GM18520 (cell line): Measurements from ENCODE around the gene PIGK.
"Not testable (repeated sequence)": the region's sequence is repeated elsewhere in the genome, so short reads cannot be mapped to it uniquely, and the experiment has no call there.

Source experiments
- ATAC-seq: cut with Tn5 transposase; IDR thresholded peaks from one replicate; pipeline ENCODE4 v1.9.1; 2021; ENCODE audit not compliant: unreplicated experiment

PIGK gene

DNA sequence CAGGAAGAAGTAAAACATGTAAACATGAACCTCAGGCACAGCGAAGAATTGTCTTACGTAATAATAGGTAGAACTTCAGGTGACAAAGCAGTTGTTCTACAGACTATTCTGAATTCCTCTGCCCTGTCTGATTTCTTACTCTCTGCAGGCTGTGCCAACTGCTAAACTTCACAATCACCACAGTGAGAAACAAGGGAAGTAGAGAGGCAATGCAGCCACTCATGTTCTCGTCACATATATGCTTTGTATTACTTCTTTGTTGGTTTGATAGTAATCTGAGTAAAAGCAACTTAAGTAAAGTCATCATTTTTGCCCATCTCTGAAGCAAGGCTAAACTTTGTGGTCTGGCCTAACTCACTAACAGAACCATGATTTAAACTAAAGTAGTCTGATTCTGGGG, 21.9 kb downstream of the PIGK start:
- no peak for ATAC-seq

DNA sequence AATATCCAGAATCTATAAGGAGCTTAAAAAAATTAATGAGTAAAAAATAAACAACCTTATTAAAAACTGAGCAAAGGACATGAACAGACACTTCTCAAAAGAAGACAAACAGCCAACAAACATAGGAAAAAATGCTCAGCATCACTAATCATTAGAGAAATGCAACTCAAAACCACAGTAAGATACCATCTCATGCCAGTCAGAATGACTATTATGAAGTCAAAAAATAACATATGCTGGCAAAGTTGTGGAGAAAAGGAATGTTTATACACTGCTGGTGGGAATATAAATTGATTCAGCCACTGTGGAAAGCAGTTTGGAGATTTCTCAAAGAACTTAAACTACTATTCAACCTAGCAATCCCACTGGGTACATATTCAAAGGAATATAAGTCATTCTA, 25.3 kb downstream of the PIGK start:
- ATAC-seq, result no peak

DNA sequence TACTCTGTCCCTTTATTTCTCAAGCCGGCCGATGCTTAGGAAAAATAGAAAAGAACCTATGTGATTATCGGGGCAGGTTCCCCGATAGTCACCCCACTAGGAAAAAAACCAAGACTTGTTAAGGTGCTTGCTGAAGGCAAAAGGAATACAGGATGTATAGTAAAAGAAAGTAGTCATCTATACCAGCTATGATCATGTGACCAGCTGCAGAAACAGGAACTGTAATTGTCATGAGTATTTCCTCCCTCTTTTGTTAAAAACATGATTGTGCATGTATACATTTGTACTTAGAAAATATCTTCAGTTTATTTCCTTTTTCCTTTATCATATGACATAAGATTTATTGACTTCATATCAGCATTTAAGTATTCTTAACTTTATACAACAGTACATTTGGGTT, 30.5 kb downstream of the PIGK start:
- no peak for ATAC-seq

DNA sequence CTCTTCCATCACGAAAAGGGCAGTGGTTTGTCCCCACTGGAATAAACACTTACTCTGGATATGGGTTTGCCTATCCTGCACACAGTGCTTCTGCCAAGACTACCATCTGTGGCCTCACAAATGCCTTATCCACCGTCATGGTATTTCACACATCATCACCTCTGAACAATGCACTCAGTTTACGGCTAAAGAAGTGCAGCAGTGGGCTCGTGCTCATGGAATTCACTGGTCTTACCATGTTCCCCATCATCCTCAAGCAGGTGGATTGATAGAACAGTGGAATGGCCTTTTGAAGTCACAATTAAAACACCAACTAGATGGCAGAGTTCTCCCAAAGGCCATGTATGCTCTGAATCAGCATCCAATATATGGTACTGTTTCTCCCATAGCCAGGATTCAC, 32.3 kb downstream of the PIGK start:
- ATAC-seq, result not testable (repeated sequence)

DNA sequence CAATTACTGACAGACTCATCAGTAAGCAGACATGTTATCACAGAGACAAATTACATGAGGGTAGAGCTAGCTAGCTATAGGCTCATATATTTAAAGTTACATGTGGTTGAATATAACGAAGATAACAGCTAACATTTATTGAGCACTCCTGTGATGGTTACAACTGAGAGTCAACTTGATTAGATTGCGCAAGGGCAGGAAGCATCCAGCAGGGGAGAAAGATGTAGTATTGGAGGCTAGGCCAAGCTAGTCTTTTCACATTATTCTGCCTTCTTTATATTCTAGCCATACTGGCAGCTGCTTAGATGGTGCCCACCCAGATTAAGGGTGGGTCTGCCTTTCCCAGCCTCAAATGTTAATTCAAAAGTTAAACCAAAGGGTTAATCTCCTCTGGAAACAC, 37.1 kb downstream of the PIGK start:
- no peak for ATAC-seq

DNA sequence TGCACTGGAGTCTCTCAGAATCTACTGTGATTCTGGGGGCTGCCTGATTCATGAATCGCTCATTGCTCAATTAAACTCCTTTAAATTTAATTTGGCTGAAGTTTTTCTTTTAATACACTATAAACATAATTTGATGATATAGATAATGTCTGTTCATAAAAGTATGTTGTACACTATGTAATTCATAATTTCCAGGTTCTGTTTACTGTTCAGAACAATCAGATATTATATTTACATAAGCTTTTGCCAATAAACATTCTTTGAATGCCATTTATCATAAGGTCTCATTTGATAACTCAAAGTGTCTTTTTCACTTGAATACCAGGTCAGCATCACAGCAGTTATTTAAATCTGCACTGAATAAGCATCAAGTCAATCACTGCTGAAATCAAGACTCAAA, 39.6 kb downstream of the PIGK start:
- no peak for ATAC-seq

DNA sequence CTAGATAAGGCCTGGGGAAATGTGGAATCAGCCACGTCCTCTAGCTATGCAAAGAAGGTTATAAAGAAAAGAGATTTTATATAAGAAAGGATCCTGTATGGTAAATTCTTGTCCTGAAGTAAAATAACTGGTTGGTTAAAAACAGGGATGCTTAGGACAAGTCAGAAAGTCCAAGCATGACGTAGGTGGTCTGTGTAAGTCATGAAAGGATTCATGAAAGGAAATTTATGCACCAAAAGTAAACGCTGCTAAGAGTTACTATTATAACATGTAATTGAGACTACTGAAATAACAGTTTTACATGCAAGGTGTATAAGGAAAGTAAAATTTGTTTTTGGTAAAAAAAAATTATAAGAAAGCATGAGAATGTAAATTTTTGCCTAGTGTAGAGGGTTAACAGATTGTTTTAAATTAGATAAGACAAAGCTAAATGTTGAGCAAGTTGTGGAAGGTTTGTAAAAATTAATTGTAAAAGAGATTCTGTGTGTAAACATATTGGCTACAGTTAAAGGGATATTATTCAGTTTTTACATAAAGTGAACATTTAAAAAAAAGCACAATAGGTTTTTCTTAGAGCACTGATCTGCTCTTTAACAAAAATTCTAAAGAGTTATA, 43.9 kb downstream of the PIGK start:
- ATAC-seq, result no peak

DNA sequence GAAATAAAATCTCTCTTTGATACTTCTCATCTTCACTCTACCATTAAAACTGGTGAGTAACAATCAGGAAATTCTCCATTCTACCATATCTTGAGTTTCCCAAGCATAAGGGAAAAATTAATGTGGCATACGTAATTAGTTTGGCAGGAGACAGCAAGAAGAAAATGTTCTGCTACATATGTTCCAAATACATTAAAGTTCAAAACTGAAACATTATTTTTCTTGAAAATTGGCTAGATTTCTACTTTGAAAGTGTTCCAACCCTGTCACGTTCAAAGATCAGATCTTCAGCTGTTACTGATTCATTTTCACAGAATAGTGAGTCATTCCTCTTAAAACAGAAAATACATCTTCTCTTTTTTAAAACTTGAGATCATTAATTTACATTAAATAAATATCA, 48.5 kb downstream of the PIGK start:
- ATAC-seq, result no peak

DNA sequence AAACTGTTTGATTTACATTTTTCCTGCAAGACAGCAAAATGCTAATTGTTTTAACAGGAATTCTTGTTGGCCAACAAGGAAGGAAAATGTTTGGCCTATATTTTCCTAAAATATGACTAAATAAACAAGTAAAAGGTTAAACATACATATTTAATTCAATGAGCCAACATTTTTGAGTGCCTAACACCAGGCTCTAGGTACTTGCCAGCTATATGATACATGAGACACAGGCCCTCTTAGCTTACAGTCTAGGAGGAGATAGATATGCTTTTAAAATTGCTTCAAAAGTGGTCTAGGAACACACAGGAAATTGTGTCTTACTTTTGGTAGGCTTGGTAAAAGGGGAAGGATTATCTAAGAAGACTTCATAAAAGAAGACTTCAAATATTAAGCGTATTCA, 50.9 kb downstream of the PIGK start:
- ATAC-seq, result no peak

DNA sequence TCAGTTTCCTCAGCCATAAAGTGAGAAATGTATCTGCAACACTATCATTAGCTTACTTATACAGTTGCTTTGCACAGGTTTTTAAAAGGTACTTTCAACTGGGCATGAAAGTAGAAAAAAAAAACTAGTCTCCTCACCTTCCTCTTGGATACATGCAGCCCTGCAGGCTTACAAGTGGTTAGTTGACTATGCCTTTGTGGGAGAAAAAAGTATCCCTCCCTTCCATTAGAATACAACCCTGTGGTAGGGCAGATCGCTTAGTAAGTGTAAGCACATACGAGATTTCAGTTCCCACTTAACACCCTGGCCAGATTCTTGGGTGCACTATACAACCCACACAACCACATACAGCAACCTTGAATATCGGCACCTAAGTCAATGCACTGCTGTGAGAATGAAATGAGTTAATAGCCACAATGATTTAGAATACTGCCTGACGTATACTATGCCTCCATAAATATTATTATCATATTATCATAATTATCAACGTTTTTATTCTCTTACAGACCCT, 54.7 kb downstream of the PIGK start:
- no peak for ATAC-seq

DNA sequence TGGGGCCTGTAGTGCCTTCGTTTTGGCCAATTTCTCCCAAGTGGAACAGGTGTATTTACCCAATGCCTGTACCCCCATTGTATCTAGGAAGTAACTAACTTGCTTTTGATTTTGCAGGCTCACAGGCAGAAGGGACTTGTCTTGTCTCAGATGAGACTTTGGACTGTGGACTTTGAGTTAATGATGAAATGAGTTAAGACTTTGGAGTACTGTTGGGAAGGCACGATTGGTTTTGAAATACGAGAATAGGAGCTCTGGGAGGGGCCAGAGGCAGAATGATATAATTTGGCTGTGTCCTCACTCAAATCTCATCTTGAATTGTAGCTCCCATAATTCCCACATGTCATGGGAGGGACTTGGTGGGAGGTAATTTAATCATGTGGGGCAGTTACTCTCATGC, 59.5 kb downstream of the PIGK start:
- not testable (repeated sequence) for ATAC-seq

DNA sequence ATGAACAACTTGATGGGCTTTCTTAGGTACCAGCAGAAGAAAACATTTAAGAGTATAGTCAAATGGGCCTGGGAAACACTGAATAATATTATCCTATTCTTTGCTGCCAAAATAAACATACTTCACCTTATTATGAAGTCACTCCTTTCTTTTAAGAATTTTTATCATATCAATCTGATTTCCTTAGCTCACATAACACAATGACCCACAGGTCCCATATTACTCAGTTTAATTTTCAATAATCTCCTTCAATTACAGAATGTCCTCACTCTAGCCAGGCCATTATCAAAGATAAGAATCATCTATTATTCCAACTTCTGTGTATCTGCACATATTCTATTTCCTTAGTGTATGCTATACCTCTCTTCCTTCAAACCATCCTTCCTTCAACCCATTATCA, 63.0 kb downstream of the PIGK start:
- ATAC-seq, result no peak

DNA sequence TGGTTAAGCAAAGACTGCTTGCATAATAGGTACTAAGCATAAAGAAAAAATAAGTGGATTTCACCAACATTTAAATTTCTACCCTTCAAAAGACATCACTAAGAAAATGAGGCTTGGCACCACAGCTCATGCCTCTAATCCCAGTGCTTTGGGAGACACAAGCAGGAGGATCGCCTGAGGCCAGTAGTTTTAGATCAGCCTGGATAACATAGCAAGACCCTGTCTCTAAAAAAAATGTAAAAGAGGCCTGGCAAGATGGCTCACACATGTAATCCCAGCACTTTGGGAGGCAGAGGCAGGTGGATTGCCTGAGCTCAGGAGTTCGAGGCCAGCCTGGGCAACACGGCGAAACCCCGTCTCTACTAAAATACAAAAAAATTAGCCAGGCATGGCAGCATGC, 73.0 kb downstream of the PIGK start:
- no peak for ATAC-seq

DNA sequence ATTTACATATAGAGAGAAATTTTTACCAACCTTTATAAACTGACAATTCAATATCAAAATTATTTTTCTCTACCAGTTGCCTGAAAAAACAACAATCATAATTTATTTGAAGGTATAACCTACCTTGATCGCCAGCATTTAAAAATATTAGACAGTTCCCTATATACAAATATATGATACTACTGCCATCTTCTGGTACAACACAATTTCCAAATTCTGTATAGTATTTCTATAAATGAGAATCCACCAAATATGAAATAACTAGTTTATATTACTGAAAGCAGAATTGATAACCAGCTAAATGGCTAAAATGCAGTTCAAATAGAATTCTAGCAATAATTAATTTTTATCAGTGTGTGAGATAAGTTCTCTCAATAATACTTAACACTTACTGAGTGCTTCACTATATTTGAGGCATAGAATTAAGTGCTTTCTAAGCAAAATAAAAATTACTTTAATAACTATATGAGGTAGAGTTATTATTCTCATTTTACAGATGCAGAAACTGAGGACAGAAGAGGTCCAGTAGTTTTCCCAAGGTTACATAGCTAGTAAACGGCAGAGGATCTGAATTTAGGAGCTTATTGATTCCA, 75.6 kb downstream of the PIGK start:
- ATAC-seq, result no peak

DNA sequence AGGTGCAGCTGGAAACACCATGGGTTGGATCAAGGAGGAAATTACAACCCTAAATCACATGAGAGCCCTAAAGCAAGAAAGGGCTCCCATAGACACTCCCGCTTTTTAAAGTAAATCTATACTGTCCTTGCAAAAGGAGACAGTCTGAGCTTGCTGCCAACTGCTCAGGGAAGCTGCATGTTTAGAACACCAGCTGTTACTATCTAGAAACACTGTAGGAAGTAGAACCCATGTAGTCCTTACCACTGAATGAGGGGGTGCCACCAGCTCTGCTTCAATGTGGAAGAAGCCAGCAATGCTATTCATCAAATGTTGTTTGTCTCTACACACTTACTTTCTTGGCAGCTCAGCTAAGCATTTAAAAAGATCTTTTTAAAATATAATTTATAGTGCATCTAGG, 79.8 kb downstream of the PIGK start:
- no peak for ATAC-seq

DNA sequence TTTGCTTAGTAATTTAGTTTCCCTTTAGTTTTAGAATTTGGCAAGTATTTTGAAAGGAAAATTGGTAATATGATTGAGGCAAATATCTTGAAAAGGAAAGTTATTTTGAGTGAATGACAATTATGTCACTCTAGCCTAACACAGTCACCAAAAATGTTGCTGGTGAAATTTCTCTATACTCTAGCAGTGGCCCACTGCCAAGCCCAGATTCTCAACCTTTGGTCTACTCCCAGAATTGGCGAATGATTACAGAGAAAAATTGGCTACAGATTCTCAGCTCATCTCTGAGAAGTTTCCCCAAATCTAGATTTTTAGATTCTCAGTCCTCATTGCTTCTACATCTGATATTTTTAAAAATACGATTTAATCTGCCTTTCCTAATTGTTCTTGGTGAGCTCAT, 84.9 kb downstream of the PIGK start:
- no peak for ATAC-seq

DNA sequence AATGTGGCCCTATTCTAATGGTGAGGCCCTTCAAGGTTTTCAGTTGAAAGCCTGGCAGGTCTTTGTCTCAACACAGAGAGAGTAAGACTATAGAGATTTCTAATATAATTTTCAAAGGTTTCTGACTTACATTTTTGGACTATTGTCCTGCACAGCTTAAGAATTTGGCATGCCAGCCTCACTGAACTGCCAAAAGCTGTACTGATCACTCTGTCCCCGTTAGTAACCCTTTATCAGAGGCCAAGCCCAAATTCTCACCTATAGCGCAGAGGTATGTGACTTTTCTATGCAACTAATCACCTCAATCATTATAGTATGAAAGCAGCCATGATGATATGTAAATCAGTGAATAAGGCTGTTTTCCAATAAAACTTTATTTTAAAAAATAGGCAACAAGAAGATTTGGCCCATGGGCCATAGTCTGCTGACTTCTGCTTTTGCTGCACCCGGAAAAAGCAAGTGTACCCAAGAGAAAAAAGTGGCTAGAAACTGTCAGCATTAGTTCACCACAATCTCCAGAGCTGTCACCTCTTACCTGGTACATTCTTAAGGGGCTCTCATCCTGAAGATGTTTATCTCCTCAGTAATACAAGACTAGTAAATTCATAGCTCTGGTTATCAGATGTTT, 85.4 kb downstream of the PIGK start:
- no peak for ATAC-seq

DNA sequence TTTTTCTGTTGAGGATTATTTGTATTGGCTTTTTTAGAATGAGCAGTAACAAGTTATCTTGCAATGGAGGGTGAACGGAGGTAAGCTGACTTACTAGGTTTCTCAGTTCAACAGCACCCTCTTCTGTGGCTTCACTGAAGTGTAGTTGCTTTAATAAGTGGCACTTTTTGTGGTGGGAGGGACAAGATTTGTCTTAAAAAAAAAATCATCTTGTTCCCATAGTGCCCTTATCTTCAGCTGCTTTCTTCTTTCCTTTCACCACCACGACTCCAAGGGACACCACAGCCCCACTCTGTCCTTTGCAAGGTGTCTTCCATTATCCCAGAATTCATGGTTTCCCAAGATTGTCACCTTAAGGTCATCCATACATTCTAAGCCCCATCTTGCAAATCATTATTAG, 92.9 kb downstream of the PIGK start:
- peak; percentile 53 for ATAC-seq

DNA sequence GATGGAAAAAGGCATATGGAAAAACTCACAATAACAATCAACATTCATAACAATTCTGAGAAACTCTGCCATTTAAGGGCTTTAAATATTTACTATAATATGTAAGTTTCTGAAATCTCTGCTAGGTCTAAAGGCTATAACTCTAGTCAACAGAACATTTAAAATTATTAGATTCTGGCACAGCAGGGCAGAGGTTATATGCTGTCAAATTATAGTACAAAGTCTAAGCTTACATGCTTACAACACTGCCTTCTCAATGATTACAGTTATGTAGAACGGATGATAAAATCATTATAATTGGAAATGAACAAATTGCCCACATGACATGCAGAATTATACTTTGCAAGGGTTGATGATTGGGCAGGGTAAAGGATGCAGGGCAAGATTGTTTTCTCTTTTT, 97.7 kb downstream of the PIGK start:
- no peak for ATAC-seq

DNA sequence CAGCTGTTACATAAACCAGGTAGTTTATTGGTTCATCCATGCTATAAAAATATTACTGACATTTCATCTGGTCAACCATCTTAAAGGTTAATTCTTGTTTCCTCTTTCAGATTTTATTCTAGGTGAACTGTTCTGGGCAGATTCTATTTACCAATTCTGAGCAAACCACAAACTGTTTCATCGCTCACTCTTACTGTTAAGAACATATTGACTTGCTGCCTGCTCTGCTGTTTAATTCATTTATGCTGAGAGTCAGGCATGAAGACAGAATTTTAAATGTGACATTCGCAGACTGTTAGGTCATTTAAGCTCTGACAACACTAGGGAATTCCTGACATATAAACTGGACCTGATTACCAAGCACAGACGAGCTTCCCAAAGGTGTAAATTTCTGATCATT, 98.3 kb downstream of the PIGK start:
- no peak for ATAC-seq

DNA sequence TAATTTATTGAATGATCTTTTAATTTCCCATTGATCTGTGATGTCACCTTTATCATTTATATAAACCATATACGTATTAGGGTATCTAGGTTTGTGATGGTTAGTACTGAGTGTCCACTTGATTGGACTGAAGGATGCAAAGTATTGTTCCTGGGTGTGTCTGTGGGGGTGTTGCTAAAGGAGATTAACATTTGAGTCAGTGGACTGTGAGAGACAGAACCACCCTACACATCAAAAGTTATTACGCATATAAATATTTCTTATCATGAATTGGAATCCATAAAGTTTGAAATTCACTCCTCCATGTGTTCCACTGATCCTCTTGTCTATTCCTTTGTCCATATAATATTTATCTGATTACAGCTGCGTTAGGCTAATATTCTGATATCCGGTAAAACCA, 100.5 kb downstream of the PIGK start:
- ATAC-seq, result no peak

DNA sequence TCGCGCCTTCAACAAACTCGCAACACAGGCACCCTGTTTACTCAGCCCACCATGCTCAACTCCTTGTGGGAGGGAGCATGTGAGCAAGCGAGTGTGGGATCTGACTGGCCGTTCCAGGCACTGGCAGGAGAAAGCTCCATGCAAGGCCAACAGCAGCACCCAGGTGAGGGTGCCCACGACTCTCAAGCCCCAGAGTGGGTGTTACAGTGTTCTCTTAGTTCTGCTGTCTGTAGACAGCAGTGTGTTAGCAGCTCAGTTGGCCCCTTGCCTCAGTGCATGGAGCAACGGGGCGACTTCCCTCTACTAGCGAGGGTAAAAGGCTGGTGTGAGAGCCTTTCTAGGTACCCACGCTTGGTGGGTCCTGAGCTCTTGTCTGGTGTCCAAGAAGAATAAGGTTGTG, 114.6 kb downstream of the PIGK start:
- no peak for ATAC-seq

DNA sequence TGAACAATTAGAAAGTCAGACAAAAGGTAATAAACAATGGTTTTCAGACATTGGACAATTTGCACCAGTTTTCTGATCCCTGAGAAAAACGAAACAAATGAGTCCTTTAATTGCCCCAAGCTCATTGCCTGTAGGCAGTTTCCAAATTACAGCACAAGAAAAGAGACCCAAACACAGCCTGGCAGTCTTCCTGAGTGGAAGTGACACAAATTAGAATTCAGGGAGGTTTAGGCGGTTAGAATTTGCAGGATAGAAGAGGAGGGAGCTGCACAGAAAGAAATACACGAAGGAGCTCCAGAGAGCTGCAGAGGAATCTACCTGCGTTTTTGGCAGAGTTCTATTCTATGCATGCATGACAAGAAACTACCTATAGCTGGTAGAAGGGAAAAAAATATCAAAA, 115.7 kb downstream of the PIGK start:
- ATAC-seq, result no peak
